Measurements from ENCODE around the gene SF3A1. TPM values are rescaled to one million over a fixed set of nuclear protein-coding genes. Genes with fewer than 3 reads are reported as not detected.

SF3A1 gene
- total RNA-seq, 1 donor from 2014 or later: 179 TPM

DNA sequence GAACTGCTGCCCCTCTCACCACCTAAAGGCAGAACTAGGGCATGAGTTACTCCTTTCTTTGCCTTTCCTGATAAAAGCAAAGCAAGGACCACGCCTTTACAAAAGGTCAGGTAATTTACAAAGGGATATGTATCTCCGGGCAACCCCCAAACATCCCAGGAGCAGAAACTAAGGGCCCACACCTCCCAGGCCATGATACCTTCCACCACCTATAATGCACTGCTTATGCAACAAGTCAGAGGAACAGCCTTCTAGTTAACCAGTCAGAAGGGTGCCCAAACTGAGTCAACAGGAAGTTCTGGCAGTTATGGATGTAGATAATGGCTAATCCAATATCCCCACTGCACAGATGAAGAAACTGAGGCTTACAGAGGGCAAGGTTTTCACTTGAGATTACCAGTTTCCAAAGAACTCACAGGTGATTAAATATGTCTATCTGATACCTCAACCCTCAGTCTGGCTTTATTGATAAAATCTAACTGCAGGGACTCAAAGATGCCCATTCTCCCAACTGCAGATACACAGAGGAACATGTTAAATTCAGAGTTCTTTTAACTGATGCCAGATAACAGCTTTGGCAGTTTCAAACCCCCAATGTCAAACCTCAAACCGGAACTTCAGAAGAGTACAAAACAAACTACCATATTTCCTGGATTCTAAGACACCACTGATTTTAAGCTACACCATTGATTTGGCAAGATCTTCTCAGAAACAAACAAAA, 50.6 kb downstream of the SF3A1 start:
- DNase-seq (ENCODE audit: low spot score): no peak

DNA sequence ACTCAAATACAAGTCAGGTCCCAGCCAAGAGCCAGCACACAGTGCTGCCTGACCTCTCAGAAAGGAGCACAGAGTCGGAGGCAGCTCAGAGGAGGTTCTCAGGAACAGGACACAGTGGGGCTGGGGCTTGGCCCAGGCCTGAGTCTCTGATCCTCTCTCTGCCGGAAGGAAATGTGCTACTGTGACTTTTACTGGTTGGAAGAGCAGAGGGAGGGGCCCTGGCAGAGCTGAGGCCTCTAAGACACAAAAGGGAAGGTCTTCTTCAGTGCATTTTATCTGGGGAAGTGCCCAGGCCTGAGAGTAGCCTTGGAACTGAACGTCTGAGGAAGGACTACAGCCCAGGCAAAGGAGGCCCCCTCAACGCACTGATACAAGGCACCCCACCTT, 51.2 kb downstream of the SF3A1 start:
- no peak for DNase-seq (ENCODE audit: low spot score)

DNA sequence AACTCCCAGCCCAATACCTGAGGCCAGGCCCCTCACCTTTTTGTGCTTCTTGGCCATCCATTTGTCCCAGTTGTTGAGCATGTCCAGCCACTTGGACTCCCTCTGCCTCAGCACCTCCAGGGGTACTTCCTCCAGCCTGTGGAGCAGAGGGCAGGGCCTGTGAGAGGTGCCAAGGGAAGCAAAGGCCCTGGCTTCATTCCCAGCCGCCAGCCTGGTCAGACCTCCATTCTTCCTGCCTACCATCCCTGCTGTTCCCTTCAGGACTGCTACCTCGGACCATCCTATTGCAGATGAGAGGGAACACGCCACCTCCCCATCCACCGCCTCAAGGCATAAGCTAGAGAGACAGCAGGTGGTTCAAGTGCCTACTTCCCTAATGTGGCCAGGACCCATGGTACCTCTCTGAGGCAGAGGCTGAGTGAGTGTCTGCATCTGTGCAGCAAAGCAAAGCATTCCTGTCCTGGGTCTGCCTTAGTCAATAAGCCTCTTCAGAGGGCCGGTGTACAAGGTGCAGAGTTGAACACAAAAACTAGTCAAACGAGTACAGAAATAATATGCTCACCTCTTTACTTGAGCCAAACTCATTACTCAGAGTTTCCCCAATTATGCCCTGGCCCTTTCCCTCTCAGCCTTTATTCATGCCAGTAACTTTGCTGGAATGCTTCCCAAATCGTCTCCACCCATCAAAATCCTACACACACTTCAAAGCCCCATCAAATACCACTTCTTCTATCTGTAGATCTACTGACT, 52.0 kb downstream of the SF3A1 start:
- DNase-seq (ENCODE audit: low spot score): no peak

DNA sequence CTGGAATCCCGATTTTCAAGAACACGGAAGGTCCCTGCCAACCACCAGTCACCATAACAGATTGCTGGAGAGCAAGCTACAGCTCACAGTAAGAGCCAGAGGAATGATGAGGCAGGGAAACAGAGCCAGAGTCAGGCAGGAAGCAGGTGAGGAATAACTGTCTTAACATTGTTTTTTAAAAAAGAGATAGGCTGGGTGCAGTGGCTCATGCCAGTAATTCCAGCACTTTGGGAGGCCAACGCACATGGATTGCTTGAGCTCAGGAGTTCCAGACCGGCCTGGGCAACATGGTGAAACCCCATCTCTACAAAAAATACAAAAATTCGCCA, 53.9 kb downstream of the SF3A1 start:
- DNase-seq (ENCODE audit: low spot score): no peak

DNA sequence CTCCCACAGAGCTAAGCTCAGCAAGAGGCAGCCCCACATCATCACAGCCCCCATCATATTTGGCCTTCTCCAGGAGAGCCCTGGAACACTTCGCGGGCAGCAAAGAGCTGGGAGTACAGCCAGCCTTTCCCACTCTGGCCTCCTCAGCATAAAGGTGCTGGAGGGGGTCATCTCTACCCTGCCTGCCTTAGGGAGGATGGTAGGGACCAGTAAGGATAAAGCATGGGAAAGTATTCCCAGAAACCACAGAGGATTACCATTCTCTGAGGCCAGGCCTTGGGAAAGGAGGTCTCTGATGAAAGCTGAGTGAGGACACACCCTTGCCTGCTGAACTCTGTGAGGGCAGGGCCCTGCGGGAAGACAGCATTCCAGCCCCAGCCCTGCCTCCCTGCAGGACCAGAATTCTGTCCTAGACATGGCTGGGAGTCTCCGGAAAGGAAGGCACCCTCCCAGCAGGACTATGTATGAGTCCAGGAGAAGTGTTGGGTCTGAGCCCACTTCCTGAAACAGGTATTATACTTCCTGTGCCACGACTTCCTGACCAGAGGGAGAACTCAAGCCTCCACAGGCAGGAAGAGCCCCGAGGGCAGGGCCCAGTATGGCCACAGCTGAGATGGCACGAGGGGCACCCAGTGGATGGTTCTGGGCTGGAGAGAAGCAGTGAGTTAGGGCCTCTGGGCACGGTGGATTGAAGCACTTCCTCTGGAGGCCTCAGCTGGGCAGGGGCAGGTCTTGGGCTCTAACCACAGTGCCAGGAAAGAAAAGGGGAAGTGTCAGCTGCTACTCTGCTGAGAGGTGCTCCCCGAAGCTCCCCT, 54.5 kb downstream of the SF3A1 start:
- no peak for DNase-seq (ENCODE audit: low spot score)

DNA sequence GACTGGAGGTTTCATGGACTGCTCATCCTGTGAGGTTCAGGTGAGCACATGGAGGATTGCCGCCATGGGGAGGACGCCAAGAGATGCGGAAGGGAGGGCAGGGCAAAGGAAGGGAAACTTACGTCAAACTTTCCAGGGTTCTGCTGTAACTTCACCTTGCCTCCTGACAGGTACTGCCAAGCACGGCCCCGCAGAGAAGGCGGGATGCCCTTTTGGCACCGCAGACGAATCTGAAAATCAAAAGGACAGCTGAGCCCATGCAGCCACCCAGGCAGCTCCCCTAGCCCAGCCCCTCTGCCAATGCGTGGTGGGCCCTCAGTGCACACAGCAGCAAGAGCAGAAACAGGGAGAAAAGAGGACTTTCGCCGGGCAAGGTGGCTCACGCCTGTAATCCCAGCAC, 57.4 kb downstream of the SF3A1 start:
- no peak for DNase-seq (ENCODE audit: low spot score)

DNA sequence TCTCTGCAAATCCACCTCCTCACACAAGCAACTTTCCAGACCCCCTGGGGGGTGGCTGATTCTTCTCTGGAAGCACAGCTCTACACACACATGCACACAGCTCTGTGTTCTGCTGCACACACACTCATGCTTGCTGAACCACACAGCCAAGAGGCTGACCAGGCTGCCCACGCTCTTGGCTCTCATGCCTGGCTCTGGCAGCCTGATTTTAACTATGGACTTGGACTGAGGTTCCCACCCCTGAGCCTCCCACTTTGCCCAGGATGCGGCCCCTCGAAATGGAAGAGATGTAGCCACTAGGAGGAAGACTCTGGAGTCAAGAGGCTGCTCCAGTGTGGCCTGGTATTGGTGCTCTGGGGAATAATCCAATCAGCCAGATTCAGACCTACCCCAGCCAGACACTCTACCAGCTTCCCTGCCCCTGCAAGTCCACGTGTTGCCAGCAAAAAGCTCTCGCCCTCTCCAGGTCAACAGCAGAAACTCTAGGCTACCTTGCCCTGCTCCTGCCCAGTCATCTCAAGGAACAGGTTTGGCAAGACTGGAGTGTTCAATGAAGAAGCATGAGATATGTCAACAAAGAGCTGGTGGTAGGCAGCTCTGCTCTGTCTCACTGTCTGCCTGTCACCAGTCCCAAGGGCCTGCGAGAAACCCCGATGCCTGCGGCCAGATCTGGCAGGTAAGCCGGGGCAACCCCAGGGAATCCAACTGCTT, 58.5 kb downstream of the SF3A1 start:
- DNase-seq (ENCODE audit: low spot score): peak; percentile 83

DNA sequence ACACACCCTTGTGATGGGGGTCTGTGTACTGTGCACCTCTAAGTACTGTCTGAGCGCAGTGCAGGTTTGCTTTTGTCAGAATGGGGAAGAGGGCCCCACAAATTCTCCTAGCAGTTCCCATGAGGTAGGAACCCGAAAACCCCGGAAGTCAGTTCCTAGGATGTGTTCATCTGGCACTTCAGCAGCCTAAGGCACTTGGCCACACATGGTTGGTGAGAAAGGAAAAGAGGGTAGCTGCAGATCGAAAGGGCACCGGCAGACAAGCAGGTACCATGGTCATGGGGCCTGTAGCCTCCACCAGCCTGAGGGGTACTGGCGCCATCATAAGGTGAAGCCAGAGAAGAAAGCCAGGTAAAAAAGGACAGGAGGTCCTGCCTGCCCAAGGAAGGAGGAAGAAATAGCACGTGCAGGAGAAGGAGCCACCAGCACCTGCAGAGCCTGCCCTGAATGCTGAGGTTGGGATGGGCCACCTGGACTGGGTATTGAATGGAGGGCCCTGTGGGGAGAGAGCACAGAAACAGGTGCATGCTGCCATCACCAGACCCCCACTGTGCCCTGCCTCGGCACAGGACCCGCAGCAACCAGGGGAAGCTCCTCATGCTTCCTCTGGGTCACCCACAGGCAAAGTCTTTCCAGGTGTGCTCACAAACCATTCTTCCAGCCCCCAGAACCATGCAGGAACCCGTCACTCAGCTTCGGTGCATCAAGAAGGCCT, 59.3 kb downstream of the SF3A1 start:
- DNase-seq (ENCODE audit: low spot score): no peak

DNA sequence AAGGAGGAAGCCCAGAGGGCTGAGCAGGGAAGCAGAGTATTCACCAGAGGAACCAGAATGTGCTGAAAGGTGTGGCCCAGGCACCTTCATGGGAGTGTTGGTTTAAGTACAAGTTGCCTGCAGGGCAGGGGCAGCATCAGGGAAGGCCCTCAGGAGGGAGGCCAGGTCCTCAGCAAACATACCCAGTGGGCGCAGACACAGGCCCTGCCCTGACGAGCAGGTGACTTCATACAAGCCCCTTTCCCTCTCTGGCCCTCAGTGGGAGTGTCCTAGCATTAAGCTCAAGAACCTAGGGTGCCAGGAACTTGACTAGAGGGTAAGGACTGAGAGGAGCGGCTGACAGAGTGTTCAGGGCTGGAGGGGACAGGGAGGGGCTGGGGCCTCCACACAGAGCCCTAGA, 59.9 kb downstream of the SF3A1 start:
- no peak for DNase-seq (ENCODE audit: low spot score)

DNA sequence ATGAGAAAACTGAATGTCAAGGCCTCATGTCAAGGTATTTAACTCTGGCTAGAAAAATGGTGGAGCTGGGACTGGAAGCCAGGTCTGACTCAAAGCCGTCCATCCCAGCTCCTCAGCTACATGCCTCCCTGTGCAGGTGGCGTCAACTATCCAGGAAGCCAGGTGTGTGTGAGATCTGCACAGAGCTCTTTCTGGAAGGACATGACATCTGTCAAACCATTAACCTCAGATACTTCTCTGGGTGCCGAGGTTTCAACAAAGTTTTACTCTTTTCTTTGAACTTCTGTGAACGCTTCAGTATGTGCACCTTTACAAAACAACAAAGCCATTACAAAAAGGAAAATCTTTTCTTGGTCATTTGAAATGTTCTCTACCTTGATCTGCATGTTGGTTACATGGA, 60.4 kb downstream of the SF3A1 start:
- DNase-seq (ENCODE audit: low spot score): no peak

DNA sequence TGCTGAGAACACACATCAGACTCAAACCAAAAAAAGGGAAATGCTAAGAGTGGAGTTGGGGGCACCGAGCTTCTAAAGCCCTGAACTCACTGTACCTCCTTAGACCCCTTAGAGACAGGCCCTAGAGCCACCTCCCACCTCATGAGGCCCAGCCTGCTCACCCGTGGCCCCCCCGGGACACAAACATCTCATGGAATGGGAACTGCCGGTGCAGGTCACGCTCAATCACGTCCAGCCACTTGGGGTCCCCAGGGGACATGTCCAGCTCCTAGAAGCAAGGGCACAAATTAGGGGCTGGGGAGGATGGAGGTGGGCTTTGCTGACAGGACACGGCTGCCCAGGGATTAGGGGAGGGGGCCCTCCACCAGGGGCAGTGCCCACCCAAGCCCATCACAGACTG, 61.1 kb downstream of the SF3A1 start:
- DNase-seq (ENCODE audit: low spot score): no peak

DNA sequence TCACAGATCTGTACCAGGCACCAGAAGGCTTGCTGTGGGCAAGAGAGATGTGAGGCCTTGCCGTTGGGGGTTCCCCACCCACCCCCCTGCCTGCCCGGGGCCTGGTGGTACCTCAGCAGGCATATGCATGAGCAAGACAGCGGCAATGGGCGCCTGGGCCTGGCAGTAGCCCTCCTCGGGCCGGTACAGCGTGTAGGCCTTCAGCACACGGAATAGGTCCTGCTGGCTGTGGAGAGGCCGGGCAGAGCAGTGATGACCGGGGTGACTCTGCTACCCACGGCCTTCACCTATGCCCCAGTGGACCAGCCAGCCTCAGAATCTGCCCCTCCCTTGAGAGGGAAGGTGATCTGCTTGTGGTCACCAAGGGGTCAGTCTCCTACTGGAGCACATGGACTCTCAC, 61.9 kb downstream of the SF3A1 start:
- DNase-seq (ENCODE audit: low spot score): no peak

DNA sequence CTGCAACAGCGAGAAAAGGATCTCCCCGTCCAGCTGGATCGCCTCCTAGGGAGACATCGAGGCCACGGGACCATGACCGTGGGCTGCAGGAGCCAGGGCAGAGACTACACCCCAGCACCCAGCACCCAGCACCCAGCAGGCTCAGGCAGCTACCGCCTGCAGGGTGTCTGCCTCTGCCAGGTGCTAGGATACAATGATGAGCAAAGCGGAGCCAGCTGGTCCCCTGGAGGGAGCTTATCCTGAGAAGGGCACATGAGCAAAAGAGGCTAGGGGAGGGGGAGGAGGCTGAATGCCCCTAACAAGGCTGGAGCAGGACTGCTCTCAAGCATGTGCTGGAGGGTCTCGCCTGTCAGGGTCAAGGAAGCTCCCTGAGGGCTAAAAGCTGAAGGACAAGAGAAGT, 62.6 kb downstream of the SF3A1 start:
- DNase-seq (ENCODE audit: low spot score): no peak

DNA sequence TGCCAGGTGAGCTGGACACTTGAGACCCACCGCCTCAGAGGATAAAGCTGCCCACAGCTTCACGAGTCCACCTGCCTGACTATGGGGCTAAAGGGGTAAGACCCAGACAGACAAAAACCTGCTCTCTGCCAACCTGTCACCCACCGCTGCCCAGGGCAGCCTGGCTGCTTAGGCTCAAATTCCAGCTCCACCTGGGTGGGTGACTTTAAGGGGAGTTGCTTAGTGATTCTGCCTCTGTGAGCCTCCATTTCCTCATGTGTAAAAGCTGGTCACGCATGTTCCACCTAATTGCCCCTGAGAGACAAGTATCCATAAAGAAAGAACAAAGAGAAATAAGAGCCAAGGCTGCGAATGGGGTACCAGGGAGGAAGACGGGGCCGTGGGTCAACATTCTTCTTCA, 63.7 kb downstream of the SF3A1 start:
- DNase-seq (ENCODE audit: low spot score): no peak

DNA sequence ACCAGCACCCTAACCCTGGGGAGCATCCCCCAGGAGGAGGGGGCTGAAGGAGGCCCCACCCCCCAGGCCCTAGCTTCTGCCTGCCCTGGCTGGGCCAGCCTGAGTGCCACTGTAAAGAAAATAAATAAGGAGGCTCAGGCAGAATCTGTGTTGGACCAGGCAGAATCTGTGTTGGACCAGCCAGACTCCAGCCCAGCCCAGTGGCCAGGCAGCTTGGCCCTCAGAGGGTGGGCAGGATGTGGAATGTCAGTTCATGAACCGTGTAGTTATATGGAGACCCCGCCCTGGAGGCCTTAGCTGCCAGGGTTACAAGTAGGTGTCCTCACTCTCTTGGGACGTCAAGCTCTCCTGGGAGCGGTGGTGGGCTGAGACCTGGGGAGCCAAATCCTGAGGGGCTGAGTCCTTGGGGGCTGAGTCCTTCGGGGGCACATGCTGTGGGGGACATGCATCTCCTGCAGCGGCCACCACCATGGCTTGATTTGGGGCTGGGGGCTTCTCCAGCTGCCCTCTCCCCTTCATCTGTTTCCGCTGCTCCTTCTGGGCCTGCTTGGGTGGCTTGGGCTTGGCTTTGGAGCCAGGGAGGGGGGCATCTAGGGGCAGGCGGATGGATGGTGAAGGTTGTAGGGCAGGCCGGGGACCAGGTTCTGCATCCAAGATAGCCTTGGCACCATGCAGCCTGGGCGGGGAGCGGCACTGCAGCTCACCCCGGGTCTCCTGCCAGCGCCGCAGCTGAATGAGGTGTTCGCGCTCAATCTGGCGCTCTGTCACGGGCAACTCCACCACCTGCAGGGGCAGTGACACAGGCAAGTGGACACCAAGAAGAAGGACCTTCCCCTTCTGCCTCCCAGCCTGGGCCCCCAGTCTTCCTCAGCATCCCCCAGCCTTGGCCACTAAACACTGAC, 64.4 kb downstream of the SF3A1 start:
- DNase-seq (ENCODE audit: low spot score): no peak

DNA sequence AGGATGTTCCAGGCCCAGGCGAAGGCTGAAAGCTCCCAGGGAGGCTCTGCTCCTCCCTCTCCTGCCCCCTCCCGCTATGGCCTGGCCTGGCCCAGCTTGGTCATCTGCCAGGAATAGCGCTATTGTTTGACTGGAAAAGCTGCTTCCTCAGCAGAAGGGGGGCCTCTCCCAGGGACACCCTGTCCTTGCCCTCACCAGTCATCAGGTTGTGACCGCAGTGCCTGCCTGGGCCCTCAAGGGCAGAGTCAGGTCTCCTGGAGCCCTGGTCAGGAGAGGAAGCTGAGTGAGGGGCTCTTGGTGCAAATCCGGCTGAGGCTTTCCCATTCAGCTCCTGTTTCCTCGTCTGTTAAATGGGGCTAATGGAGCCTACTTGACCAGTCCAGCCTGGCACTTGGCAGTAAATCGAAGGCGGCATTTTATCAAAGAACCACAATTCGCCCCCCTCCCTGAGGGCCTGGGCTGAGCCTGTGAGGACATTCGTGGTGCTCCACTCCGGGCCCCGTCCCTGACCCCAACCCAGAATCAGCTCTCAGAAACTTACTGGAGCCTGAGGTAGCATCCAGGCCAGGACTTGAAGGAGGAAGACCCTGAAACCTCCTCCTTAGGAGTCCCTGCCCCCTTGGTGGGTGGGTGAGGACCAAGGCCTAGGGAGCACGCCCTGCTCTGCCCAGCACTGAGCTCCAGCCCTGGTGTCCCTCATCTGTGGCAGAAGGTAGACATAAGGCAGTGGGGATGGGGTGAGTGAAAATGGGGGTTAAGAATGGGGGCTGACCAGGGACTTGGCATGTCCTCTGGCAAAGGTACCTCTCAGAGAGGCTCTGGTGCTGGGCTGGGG, 65.4 kb downstream of the SF3A1 start:
- peak; percentile 90 for DNase-seq (ENCODE audit: low spot score)

DNA sequence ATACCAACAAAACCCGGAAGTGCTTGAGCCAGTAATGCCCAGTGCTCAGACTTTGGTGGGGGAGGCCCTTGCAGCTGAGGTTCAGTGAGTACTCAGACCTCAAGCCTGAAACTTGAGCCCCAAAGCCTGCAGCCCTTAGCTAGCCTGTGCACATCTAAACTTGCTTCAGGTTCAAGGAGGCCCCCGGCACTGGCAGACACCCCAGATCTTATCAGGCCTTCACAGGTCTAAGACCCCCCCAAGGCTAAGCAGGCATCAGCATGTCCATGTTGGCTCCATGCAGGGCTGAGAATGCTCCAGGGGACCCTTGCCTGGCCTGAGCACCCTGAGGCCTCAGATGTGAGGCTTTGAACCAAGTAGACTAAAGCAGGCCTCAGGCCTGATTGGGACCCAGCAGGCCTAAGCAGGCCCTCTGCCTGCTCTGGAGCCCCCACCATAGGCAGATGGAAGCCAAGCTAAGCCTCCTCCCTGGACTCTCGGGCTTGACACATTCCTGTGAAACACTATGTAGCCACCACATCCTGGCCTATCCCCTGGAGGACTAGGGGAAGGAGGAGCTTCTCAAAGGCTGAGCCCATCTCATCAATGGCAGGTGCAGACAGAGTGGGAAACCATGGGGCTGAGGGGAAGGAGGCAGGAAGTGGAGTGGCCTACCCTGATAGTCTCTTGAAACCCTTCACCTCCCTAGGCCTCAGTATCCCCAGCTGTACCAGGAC, 66.2 kb downstream of the SF3A1 start:
- DNase-seq (ENCODE audit: low spot score): no peak

DNA sequence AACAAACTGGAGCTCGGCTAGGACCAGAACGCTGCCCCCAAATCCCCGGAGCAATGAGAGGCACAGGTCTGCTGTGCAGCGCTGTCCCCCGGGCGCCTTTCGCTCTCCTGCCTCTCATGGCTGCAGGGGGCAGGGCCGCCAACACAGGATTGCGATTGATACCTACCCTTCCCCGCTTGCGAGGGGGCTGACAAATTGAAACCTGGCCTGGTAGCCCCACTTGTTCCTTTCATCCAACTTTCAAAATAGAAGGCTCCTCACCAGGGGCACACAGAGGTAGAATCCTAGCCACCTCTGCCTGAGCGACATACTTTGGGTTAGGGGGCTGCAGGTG, 66.7 kb downstream of the SF3A1 start:
- no peak for DNase-seq (ENCODE audit: low spot score)

Measured in mucosa of gallbladder (tissue), 1 donor.